Transverse colon (tissue), 3 donors: ENCODE measurements around the gene TEX13C.

Experiments used
- POLR2A ChIP-seq: fragments of 450-650 bp; IDR thresholded peaks from one replicate; pipeline ENCODE4 v1.6.1; 2016; ENCODE audit warnings: antibody characterized with exemption, mild to moderate bottlenecking, moderate library complexity
- POLR2AphosphoS5 ChIP-seq, 3 donors: sonication (generic); formaldehyde crosslinking; IDR thresholded peaks; one replicate each; pipeline ENCODE4 v1.6.1; 2016; ENCODE audit warnings: antibody characterized with exemption in 3 of 3

DNA sequence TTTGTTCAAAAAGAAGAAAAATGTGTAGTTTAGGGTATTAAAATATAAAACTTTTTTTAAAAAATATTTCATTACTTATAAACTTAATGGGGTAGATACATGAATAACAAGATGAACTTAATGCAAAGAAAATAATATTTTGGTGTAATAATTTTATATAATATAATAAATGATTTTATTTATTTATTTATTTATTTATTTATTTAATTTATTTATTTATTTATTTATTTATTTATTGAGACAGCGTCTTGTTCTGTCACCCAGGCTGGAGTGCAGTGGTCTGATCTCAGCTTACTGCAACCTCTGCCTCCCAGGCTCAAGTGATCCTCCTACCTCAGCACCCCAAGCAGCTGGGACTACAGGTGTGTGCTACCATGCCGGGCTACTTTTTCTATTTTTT is 20.8 kb upstream of the TEX13C start:
- TF ChIP-seq POLR2AphosphoS5 (IDR thresholded peaks at IDR 0.05) (no peak), POLR2A (no peak)
